Heart left ventricle (tissue), 16 donors: ENCODE data around the gene IRX4. TPM values are rescaled to one million over a fixed set of nuclear protein-coding genes. Genes with fewer than 3 reads are reported as not detected.

Experiments used
- ATAC-seq, 4 donors: fragments of 200-7000 bp; cut with Tn5 transposase; one replicate each; pipeline ENCODE4 v1.9.1; 2020 to 2022; ENCODE audit warnings: moderate library complexity in 4 of 4, mild to moderate bottlenecking in 3 of 4, moderate number of reproducible peaks in 1 of 4
- DNase-seq, 5 donors: peaks; one replicate each; pipeline ENCODE4 v3.0.0-alpha.2; 2020
- H3K27ac ChIP-seq, 12 donors: fragments of 200-600 bp; sonication (generic) in 4 of 12; one replicate each; pipeline versions ENCODE4 v1.5.0 to v1.8.0; 2016 to 2022; ENCODE audit warnings: mild to moderate bottlenecking in 2 of 12
- H3K27me3 ChIP-seq, 9 donors: fragments of 200-600 bp; sonication (generic) in 2 of 9; one replicate each; pipeline versions ENCODE4 v1.5.1 to v1.8.0; 2016 to 2022; ENCODE audit warnings: mild to moderate bottlenecking in 3 of 9
- H3K36me3 ChIP-seq, 9 donors: fragments of 200-600 bp; sonication (generic) in 2 of 9; one replicate each; pipeline versions ENCODE4 v1.5.0 to v1.8.0; 2018 to 2022; ENCODE audit warnings: mild to moderate bottlenecking in 2 of 9
- H3K4me1 ChIP-seq, 12 donors: fragments of 200-600 bp; sonication (generic) in 4 of 12; one replicate each; pipeline versions ENCODE4 v1.5.0 to v1.8.0; 2016 to 2022; ENCODE audit warnings: mild to moderate bottlenecking in 3 of 12
- H3K4me3 ChIP-seq, 12 donors: fragments of 200-600 bp; sonication (generic) in 4 of 12; one replicate each; pipeline versions ENCODE4 v1.5.0 to v1.8.0; 2017 to 2022; ENCODE audit warnings: mild to moderate bottlenecking in 9 of 12, moderate library complexity in 4 of 12
- H3K9me3 ChIP-seq, 12 donors: fragments of 200-600 bp; sonication (generic) in 4 of 12; one replicate each; pipeline versions ENCODE4 v1.5.0 to v1.8.0; 2016 to 2022; ENCODE audit warnings: mild to moderate bottlenecking in 1 of 12
- POLR2A ChIP-seq, 2 donors: fragments of 450-650 bp; IDR thresholded peaks; one replicate each; pipeline ENCODE4 v1.6.1; 2017; ENCODE audit warnings: antibody characterized with exemption in 2 of 2, mild to moderate bottlenecking in 2 of 2, moderate library complexity in 2 of 2
- WGBS, 4 donors: extraction: QIAGEN DNeasy Blood & Tissue Kit in 2 of 4; methylation state at CpG; one replicate each; pipeline versions ENCODE4 v1.1.5 to v1.1.7; 2013 to 2018; 5-methylcytosine and 5-hydroxymethylcytosine counted together
- intact Hi-C, 10 donors: fragments of 100-400 bp; cut with DNase I; formaldehyde crosslinking; loops; one replicate each; pipeline versions ENCODE4 v1.11.1 to v1.14.2; 2022
- polyA plus RNA-seq, 2 donors: library from polyadenylated mRNA; stranded (reverse); fragments of 200-250 nt; gene quantifications; one replicate each; pipeline ENCODE4 v1.2.3, GENCODE V29; 2013
- total RNA-seq, 9 donors: library from RNA; depleted of rRNA in 2 of 9; stranded (reverse); fragments of >200 nt in 2 of 9; fragmentation: NEBNext Ultra II Directional in 3 of 9; extraction: Animal tissue kit (Norgen Biotek cat#: 25700) in 3 of 9; gene quantifications; one replicate each; pipeline versions ENCODE4 v1.1.0 to v1.2.4, GENCODE V29; 2016 to 2023
- TF ChIP-seq, protein P1 (sequence below), 12 donors: fragments of 200-600 bp; sonication (generic) in 4 of 12; IDR thresholded peaks; one replicate each; pipeline versions ENCODE4 v1.5.0 to v1.8.0; 2018 to 2022; ENCODE audit warnings: antibody characterized with exemption in 12 of 12, mild to moderate bottlenecking in 5 of 12
- donor health status: ischemic (EF 13 %, LVEDD 7.1; RV severe dilation, severe dysfunction).
- donor health status: healthy with polysubstance abuse.
- donor health status: DM: no; HTN: yes; CAD: no.
- donor health status: DM: no; HTN: no; CAD: no.
- donor health status: ischemic (EF 25% LVEDD 6.9; RV normal size, moderate dysfunction).
- donor health status: ischemic (EF 25% LVEDD 5.7; RV mildly dilated, moderate dysfunction).
- donor health status: healthy.
- donor health status: DM: yes; HTN: yes; CAD: no.
- donor health status: ischemic (EF 35%, LVEDD 5.7; RV mildly dilated, moderate dysfunction).
- donor health status: nonischemic (EF 11% LVEDD 7.7; RV severe dilation, severe dysfunction).
- donor health status: DM: yes; HTN: yes; CAD: no.
- donor health status: PGD.
- donor health status: ischemic (EF 29% LVEDD 5.4; RV normal size, mild dysfunction).
- donor health status: nonischemic (EF 23%, LVEDD 6.1; RV moderate dilation, normal function).

The IRX4 gene
- total and polyA plus RNA-seq, 11 donors = 8.6 to 32.3 (median 16.3) TPM

DNA sequence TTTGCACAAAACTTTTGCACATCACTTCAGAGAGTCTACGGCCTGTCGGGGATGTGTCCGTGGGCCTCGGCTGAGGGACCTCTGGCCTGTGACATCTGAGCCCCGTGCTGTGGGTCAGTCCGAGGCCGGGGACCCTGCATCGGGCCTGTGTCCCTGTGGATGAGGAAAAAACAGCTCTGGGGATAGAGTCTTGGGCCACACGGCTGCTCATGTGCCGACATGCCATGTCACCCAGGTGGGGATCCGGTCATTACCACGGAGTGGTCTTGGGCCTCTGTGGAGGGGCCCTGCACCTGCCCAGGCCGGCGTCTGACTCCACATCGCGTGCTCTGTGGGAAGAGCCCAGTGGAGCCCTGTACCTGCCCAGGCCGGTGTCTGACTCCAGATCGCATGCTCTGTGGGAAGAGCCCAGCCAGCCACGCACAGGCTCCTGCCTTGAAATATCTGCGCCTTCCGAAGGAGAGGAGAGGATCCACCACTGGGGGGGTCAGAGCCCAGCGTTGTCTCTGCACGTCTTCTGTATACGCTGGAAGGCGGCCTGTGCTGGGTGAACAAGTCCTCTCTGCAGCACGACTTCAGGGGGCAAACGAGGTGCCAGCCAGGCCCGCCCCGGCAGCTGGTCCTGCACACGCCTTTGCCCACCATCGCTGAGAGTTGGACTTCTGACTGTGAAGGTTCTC, 27.5 kb upstream of the IRX4 start:
- intact Hi-C loops = no loop called here
- Histone ChIP-seq H3K4me1 (no peaks in the 10 kb centered on the region), H3K36me3 (no peaks in the 10 kb centered on the region), H3K27ac (no peak overlapping the region), H3K4me3 (no peak overlapping the region), H3K9me3 (peaks cover 0 to 11% (median under 1%) of the 10 kb centered on the region in 12 donors), H3K27me3 (no peaks in the 10 kb centered on the region)
- 85 to 95% (median 89%) methylated on average over 29 to 31 of the region's 31 CpGs for WGBS, 4 donors
- TF ChIP-seq, protein P1, sequence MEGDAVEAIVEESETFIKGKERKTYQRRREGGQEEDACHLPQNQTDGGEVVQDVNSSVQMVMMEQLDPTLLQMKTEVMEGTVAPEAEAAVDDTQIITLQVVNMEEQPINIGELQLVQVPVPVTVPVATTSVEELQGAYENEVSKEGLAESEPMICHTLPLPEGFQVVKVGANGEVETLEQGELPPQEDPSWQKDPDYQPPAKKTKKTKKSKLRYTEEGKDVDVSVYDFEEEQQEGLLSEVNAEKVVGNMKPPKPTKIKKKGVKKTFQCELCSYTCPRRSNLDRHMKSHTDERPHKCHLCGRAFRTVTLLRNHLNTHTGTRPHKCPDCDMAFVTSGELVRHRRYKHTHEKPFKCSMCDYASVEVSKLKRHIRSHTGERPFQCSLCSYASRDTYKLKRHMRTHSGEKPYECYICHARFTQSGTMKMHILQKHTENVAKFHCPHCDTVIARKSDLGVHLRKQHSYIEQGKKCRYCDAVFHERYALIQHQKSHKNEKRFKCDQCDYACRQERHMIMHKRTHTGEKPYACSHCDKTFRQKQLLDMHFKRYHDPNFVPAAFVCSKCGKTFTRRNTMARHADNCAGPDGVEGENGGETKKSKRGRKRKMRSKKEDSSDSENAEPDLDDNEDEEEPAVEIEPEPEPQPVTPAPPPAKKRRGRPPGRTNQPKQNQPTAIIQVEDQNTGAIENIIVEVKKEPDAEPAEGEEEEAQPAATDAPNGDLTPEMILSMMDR (IDR thresholded peaks at IDR 0.05) = no peak
- no peak for TF ChIP-seq POLR2A (IDR thresholded peaks at IDR 0.05)
- DNase-seq = peak in 1 of 5 donors; percentile 58
- ATAC-seq = no peak

DNA sequence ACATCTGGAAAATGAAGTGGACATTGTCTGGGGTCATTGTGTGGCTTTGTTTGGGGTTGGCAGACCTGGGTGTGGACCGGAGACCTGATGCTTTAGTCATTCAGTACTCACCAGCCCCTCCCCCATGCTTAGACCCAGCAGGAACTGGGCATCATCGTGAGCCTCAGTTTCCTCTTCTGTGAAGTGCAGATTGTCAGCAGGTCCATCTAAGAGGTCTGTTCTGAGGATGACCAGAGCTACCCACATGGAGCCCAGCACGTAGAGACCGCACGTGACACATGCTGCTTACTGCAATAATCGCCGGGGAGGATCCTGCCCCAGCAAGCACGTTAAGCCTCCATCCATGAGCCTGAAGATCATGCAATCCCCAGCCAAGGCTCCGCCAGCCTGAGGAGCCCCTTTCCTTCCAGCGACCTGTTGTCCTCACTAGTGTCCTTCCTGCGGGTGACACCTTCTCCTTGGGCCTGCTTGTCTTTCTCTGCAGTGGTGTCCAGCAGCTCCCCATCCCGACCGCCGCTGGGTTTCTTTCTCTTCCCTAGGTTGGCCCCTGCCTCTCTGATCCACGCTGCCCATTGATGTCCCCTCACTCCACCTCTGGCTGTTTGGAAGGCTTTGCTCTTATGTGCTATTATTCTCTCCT, 26.7 kb upstream of the IRX4 start:
- peaks cover 0 to 17% (median 6%) of the 10 kb centered on the region in 12 donors for H3K9me3 ChIP-seq
- ATAC-seq = no peak
- H3K4me3 ChIP-seq = no peak overlapping the region
- no peak for TF ChIP-seq POLR2A (IDR thresholded peaks at IDR 0.05)
- TF ChIP-seq, protein P1 (IDR thresholded peaks at IDR 0.05) = no peak
- H3K36me3 ChIP-seq = no peaks in the 10 kb centered on the region
- no peak for DNase-seq
- no peak overlapping the region for H3K27ac ChIP-seq
- H3K27me3 ChIP-seq = no peaks in the 10 kb centered on the region
- H3K4me1 ChIP-seq = no peaks in the 10 kb centered on the region
- intact Hi-C loops = no loop called here
- WGBS, 4 donors = 87 to 91% (median 89%) methylated on average over 13 to 15 of the region's 15 CpGs

GRCh38 chr5:1908931-1909330, 26.2 kb upstream of the IRX4 start:
- H3K36me3 ChIP-seq = no peaks in the 10 kb centered on the region
- intact Hi-C loops = no loop called here
- no peak for DNase-seq
- H3K4me1 ChIP-seq = no peaks in the 10 kb centered on the region
- WGBS, 4 donors = 84 to 90% (median 85%) methylated on average over 8 of the region's 8 CpGs
- H3K4me3 ChIP-seq = no peak overlapping the region
- no peak overlapping the region for H3K27ac ChIP-seq
- H3K9me3 ChIP-seq = peaks cover 0 to 19% (median 6%) of the 10 kb centered on the region in 12 donors
- no peak for ATAC-seq
- TF ChIP-seq, protein P1 (IDR thresholded peaks at IDR 0.05) = no peak
- TF ChIP-seq POLR2A (IDR thresholded peaks at IDR 0.05) = no peak
- no peaks in the 10 kb centered on the region for H3K27me3 ChIP-seq

DNA sequence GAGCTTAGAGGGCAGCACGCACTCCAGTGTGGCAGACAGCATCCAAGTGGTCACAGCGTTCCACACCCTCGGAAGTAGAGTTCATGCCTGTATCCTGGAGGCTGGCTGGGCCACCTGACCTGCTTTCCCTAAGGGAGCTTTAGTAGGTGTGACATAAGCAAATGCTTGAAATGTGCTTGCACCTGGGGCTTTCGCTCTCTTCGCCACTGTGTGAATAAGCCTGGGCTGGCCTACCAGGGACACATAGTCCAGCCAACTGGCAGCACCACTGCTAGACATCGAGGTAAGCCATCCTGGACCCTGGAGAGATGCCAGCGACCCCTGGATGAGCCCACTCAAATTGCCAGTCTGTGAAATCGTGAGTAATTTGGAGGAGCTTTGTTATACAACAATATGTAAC, 24.9 kb upstream of the IRX4 start:
- ATAC-seq = no peak
- no peak overlapping the region for H3K4me3 ChIP-seq
- no peaks in the 10 kb centered on the region for H3K36me3 ChIP-seq
- H3K27me3 ChIP-seq = peaks cover 0 to 5% (median 0%) of the 10 kb centered on the region in 9 donors
- H3K9me3 ChIP-seq = peaks cover 0 to 19% (median 6%) of the 10 kb centered on the region in 12 donors
- H3K27ac ChIP-seq = no peak overlapping the region
- no peak for DNase-seq
- H3K4me1 ChIP-seq = no peaks in the 10 kb centered on the region
- intact Hi-C loops = no loop called here
- WGBS, 4 donors = 61 to 80% (median 74%) methylated on average over 6 to 8 of the region's 8 CpGs
- TF ChIP-seq, protein P1 (IDR thresholded peaks at IDR 0.05) = no peak
- TF ChIP-seq POLR2A (IDR thresholded peaks at IDR 0.05) = no peak
